Stimulated activated naive CD8-positive, alpha-beta T cell treated with anti-CD3 and anti-CD28 coated beads, Interleukin-15, Interleukin-2, amounts not matched to agents 100 ng/mL and 50 ng/mL, for 24 hours (primary cell): ENCODE results near the gene PTGFRN.
"Not testable (repeated sequence)": the region's sequence is repeated elsewhere in the genome, so short reads cannot be mapped to it uniquely, and the experiment has no call there.

Experiments used
- H3K27ac Mint-ChIP-seq: one replicate; pipeline ENCODE4 v1.8.0; 2021; ENCODE audit warnings: mild to moderate bottlenecking, mixed read lengths
- H3K27me3 Mint-ChIP-seq: one replicate; pipeline ENCODE4 v1.8.0; 2021; ENCODE audit warnings: mixed read lengths
- H3K36me3 Mint-ChIP-seq: one replicate; pipeline ENCODE4 v1.8.0; 2021; ENCODE audit warnings: low read depth, mixed read lengths
- H3K4me1 Mint-ChIP-seq: one replicate; pipeline ENCODE4 v1.8.0; 2021; ENCODE audit warnings: low read depth, mixed read lengths
- H3K4me3 Mint-ChIP-seq: one replicate; pipeline ENCODE4 v1.8.0; 2021; ENCODE audit warnings: mild to moderate bottlenecking, mixed read lengths
- H3K9me3 Mint-ChIP-seq: one replicate; pipeline ENCODE4 v1.8.0; 2021; ENCODE audit warnings: mixed read lengths

The PTGFRN gene

DNA sequence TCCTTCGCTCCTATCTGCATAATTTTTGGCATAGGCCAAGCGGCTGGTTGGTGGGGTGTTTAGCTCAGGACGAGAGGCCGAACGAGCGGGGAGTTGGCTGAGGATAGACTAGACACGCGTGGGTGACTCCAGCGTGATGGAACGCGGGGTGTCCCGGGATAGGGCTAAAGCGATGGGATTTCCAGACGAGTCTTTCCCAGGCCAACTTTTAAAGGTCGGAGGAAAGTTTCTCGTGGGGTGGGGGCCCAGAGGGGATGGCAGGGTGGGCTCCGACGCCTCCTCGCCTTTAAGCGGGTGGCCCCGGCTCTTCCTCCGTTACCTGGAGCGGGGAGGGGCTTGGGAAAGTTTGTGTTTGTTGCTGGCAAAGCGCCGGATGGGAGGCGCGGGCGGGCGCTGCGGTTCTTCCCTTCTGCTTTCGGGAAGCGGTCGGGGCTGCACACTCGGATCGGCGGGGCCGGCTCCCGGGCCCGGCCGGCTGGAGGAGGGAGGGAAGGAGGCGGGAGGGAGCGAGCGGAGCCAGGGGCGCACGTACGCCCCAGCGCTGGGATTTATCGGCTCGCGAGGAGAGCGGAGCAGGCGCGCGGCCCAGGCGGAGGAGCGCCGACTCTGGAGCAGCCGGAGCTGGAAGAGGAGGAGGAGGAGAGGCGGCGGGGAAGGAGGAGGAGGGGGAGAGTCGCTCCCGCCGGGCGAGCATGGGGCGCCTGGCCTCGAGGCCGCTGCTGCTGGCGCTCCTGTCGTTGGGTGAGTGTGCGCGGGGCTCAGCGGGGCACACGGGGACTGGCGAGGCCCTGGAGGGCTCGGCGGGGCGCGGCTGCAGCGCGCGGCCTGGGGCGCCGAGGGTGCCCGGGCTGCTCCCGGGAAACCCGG is at the start of gene PTGFRN:
Gene PTGFRN (plus strand): TSS at position 405 of the 867 bp plus-strand sequence. CDS start 288 bp downstream, at position 693.
- H3K4me3 Mint-ChIP-seq = peak within 1 kb of the TSS; percentile 76
- no peaks in the 10 kb centered on the region for H3K36me3 Mint-ChIP-seq
- H3K27ac Mint-ChIP-seq = peak within 1 kb of the TSS; percentile 76
- peaks cover 2% of the 10 kb centered on the region for H3K4me1 Mint-ChIP-seq
- H3K27me3 Mint-ChIP-seq = peaks cover 8% of the 10 kb centered on the region
- no peaks in the 10 kb centered on the region for H3K9me3 Mint-ChIP-seq

DNA sequence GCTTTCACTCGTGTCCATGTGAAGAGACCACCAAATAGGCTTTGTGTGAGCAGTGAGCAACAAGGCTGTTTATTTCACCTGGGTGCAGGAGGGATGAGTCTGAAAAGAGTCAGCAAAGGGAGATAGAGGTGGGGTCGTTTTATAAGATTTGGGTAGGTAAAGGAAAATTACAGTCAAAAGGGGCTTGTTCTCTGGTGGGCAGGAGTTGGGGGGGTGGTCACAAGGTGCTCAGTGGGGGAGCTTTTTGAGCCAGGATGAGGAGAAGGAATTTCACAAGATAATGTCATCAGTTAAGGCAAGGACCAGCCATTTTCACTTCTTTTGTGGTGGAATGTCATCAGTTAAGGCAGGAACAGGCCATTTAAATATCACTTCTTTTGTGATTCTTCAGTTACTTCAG is 49.5 kb upstream of the PTGFRN start:
- not testable (repeated sequence) for H3K9me3 Mint-ChIP-seq, H3K4me3 Mint-ChIP-seq, H3K27me3 Mint-ChIP-seq, H3K36me3 Mint-ChIP-seq, H3K27ac Mint-ChIP-seq, H3K4me1 Mint-ChIP-seq

DNA sequence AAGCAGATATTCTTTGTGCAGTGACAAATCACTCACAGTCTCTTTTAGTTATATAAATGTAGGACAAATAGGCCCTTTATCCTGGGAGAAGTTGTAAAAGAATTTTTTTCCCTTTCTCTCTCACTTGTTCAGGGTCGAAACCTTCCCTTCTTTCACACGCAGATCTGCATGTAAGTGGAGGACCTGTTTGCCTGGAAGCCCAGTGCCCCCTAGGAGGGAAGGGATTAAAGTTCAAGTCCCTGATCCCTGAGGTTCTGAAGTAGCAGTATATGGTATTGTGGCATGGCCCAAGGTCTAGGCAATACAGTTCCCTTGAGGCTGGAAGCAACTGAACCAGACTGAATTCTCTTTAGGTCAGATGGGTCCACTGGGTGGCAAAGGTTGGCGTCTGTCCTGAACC is 48.6 kb upstream of the PTGFRN start:
- H3K27ac Mint-ChIP-seq = no peak overlapping the region

DNA sequence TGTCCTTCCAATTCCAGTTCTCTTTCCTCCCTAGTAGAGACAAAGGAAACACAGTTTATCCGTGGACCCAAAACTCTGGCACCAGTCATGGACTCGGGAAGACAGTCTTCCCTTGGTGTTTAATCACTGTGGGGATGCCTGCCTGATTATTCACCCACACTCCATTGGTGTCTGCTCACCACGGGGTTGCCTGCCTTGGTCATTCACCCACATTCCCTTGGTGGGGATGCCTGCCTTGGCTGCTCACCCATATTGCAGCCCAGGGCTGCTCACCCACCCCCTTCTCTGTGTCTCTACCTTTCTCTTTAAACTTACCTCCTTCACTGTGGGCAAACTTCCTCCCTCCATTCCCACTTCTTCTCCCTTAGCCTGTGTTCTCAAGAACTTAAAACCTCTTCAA is 46.7 kb upstream of the PTGFRN start:
- H3K4me1 Mint-ChIP-seq, H3K36me3 Mint-ChIP-seq, H3K27ac Mint-ChIP-seq, H3K27me3 Mint-ChIP-seq, H3K4me3 Mint-ChIP-seq, H3K9me3 Mint-ChIP-seq: not testable (repeated sequence)

More for the DNA sequence above, 48.6 kb upstream of the PTGFRN start:
- Mint-ChIP-seq H3K4me3 (no peak overlapping the region), H3K4me1 (no peaks in the 10 kb centered on the region), H3K27me3 (no peaks in the 10 kb centered on the region), H3K36me3 (no peaks in the 10 kb centered on the region), H3K9me3 (no peaks in the 10 kb centered on the region)

DNA sequence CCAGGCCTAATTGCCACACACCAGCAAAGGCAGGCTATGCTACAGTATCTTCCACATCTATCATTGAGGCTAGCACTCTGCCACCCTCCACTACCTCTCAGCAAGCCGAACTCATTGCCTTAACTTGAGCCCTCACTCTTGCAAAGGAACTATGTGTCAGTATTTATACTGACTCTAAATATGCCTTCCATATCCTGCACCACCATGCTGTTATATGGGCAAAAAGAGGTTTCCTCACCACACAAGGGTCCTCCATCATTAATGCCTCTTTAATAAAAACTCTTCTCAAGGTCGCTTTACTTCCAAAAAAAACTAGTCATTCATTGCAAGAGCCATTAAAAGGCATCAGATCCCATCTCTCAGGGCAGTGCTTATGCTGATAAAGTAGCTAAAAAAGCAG is 43.2 kb upstream of the PTGFRN start:
- not testable (repeated sequence) for H3K4me3 Mint-ChIP-seq, H3K36me3 Mint-ChIP-seq, H3K27ac Mint-ChIP-seq, H3K27me3 Mint-ChIP-seq, H3K4me1 Mint-ChIP-seq, H3K9me3 Mint-ChIP-seq

DNA sequence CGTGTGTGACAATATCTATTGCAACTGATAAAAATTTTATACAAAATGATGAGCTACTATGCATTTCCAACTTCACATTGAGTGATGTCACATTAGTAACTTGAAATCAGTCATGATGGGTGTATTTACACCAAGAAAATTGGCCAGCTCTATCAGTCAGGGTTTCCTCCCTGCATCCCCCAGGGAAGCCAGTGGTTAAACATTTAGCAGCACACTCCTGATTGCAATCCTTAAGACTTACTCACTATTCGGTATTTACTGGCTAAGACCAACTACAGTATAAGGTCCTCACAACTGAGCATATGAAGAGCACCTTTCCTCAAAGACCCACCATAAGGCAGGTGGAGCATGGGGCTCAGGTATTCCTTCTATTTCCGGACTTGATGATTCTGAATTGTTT is 41.3 kb upstream of the PTGFRN start:
- no peak overlapping the region for H3K27ac Mint-ChIP-seq
- H3K27me3 Mint-ChIP-seq = no peaks in the 10 kb centered on the region
- no peaks in the 10 kb centered on the region for H3K9me3 Mint-ChIP-seq
- H3K4me1 Mint-ChIP-seq = peaks cover 3% of the 10 kb centered on the region
- no peak overlapping the region for H3K4me3 Mint-ChIP-seq
- H3K36me3 Mint-ChIP-seq = no peaks in the 10 kb centered on the region

DNA sequence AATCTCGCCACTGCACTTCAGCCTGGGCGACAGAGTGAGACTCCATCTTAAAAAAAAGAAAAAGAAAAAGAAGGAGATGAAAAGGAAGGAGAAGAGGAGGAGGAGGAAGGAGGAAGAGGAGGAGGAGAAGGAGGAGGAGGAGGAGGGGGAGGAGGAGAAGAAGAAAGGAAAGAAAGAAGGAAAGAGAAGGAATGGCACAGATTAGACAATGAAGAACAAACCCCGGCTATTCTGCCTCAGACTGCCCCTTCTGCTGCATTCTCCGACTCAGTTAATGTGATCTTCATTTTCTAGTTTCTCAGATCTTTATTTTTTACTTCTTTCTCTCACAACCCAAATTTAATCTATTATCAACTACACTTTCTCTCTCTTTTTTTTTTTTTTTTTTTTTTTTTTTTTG is 40.1 kb upstream of the PTGFRN start:
- Mint-ChIP-seq H3K9me3 (no peaks in the 10 kb centered on the region), H3K4me1 (peaks cover 14% of the 10 kb centered on the region), H3K4me3 (no peak overlapping the region), H3K27me3 (no peaks in the 10 kb centered on the region), H3K36me3 (no peaks in the 10 kb centered on the region), H3K27ac (no peak overlapping the region)

DNA sequence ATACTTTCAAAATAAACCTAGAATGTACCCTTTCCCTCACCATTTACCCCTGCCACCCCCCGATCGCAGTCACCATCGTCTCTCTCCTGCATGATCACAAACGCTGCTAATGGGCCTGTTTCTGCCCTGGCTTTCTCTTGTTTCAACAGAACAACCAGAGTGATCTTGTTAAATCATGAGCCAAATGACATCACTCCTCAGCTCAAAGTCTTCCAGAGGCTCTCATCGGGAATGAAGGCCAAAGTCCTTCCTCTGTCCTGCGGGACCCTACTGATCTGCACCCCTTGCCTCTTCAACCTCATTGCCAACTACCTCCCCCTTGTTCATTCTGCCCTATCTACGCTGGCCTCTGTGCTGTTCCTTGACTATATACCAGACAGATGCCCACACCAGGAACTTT is 39.4 kb upstream of the PTGFRN start:
- no peak overlapping the region for H3K27ac Mint-ChIP-seq
- H3K4me1 Mint-ChIP-seq = peaks cover 21% of the 10 kb centered on the region
- H3K9me3 Mint-ChIP-seq = no peaks in the 10 kb centered on the region
- no peaks in the 10 kb centered on the region for H3K36me3 Mint-ChIP-seq
- H3K27me3 Mint-ChIP-seq = no peaks in the 10 kb centered on the region
- H3K4me3 Mint-ChIP-seq = no peak overlapping the region

DNA sequence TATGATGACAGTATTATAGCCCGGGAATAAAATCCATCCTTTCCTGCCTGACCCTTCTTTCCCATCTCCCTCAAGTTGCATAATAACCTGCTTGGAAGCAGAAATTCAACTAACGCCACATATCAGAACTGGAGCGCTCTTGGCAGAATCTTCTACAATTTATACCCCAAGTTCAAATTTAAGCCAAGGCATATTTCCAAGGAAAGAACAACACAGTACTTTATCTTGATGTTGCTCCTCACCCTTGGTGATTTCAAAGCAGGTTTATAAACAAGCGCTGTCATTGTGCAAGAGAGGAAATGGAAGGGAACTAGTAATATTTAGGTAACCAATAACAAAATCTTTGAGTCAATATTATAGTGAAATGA is 38.0 kb upstream of the PTGFRN start:
- no peak overlapping the region for H3K27ac Mint-ChIP-seq
- no peak overlapping the region for H3K4me3 Mint-ChIP-seq

DNA sequence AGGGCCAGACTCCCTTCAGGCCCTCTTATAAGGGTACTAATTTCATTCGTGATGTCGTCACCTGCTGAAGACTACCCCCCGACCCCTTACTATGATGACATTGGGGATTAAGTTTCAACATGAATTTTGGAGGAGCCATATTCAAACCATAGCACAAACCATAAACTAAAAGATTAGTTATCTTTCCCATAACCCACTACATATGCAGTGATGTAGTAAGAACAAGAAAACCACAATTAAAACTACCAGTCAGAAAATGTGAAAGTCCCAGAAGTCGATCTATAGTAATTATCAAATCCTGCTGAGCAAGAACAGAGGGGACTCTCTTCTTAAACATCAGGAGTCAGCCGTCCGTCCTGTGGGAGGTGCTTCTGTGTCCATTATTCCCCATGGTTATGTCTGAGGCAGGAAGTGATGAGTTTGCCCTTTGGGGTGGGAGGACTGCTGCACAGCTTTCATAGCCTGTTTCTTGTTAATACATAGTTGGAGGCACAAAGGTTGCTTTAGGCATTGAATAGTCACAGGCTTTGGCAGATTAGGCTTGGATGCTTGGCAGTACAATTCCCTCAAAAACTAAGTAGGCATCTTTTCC is 35.9 kb upstream of the PTGFRN start:
- no peaks in the 10 kb centered on the region for H3K36me3 Mint-ChIP-seq
- H3K9me3 Mint-ChIP-seq = no peaks in the 10 kb centered on the region
- peaks cover 25% of the 10 kb centered on the region for H3K4me1 Mint-ChIP-seq
- no peak overlapping the region for H3K4me3 Mint-ChIP-seq
- H3K27me3 Mint-ChIP-seq = no peaks in the 10 kb centered on the region
- peak overlapping the region; percentile 2 for H3K27ac Mint-ChIP-seq

More for the DNA sequence above, 38.0 kb upstream of the PTGFRN start:
- no peaks in the 10 kb centered on the region for H3K27me3 Mint-ChIP-seq
- H3K4me1 Mint-ChIP-seq = peaks cover 25% of the 10 kb centered on the region
- no peaks in the 10 kb centered on the region for H3K9me3 Mint-ChIP-seq
- no peaks in the 10 kb centered on the region for H3K36me3 Mint-ChIP-seq

DNA sequence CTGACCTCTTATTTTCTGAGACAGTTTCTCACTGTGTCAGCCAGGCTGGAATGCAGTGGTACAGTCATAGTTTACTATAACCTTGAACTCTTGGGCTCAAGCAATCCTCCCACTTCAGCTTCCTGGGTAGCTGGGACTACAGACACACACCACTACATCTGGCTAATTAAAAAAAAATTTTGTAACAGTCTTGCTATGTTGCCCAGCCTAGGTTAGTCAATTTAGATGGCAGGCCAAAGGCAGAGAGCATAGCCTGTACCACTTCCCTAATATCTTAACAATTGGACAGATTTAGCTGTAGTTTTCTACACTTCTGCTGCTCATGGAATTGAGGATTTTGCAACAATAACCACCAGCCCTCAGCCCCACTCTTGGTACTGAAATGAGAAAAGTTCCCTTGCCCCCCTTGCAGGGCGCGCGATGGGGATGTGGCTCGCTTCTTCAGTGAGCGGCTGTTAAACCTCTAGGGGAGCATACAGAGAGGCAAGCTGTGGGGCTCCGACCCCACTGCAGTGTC is 34.9 kb upstream of the PTGFRN start:
- Mint-ChIP-seq H3K4me3 (no peak overlapping the region), H3K4me1 (peaks cover 25% of the 10 kb centered on the region), H3K36me3 (no peaks in the 10 kb centered on the region), H3K9me3 (no peaks in the 10 kb centered on the region), H3K27ac (no peak overlapping the region), H3K27me3 (no peaks in the 10 kb centered on the region)

DNA sequence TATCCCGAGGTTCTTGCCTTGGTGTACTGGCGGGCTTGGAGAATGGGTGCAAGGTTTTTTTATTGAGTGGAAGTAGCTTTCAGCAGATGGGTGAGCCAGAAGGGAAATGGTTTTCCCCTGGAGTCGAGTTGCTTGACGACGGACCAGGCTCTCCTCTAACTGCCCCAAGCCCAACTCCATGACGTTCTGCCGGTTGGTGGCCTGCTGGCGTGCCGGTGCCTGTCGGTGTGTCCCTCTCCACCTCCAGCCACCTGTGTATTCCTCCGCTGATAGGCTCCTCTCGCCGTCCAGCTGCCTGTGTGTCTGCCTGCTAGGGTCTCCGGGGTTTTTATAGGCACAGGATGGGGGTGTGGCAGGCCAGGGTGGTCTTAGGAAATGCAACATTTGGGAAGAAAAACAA is 34.3 kb upstream of the PTGFRN start:
- Mint-ChIP-seq H3K4me3 (no peak overlapping the region), H3K4me1 (peaks cover 25% of the 10 kb centered on the region), H3K36me3 (no peaks in the 10 kb centered on the region), H3K27me3 (no peaks in the 10 kb centered on the region), H3K27ac (no peak overlapping the region), H3K9me3 (no peaks in the 10 kb centered on the region)

DNA sequence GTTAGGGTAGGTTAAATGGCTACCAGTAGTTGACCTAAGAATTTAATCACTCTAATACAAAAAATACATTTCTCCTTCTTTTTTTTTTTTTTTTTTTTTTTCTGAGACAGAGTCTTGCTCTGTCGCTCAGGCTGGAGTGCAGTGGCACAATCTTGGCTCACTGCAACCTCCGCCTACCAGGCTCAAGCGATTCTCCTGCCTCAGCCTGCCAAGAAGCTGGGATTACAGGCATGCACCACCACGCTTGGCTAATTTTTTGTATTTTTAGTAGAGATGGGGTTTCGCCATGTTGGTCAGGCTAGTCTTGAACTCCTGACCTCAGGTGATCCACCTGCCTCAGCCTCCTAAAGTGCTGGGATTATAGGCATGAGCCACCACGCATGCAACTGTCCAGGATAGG is 33.8 kb upstream of the PTGFRN start:
- H3K9me3 Mint-ChIP-seq, H3K4me3 Mint-ChIP-seq, H3K27me3 Mint-ChIP-seq, H3K36me3 Mint-ChIP-seq, H3K27ac Mint-ChIP-seq: not testable (repeated sequence)
- H3K4me1 Mint-ChIP-seq = peaks cover 25% of the 10 kb centered on the region

DNA sequence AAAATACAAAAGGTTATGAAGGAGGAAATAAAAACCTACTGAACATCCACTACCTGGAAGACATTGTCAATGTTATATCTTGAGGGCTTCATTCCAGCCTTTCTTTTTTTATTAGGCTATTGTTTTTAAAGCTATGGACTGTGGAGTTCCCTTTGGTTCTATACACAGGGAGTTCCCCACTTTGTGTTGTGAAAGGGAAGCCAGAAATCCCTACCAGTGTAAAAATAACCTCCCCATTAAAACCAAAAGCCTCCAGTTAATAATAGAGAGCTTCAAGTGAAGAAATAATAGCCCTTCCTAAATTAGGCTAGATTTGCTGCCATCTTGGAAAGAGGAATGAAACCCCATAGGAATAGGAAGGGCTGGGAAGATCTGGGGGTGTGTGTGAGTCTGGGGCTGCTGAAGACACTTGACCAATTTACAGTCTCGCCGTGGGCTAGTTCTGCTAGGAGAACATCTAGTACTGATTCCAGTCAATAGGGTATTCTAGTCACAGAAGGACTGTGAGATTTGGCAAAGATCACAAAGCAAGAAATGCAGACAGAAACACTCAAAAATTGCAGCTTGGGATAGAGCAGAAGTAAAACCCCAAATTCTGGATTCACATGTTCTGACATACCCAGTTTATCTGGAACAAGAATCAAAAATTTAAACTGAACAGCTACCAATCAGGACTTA is 32.4 kb upstream of the PTGFRN start:
- Mint-ChIP-seq H3K4me1 (peaks cover 32% of the 10 kb centered on the region), H3K9me3 (no peaks in the 10 kb centered on the region), H3K27me3 (no peaks in the 10 kb centered on the region), H3K27ac (no peak overlapping the region), H3K36me3 (no peaks in the 10 kb centered on the region), H3K4me3 (no peak overlapping the region)

DNA sequence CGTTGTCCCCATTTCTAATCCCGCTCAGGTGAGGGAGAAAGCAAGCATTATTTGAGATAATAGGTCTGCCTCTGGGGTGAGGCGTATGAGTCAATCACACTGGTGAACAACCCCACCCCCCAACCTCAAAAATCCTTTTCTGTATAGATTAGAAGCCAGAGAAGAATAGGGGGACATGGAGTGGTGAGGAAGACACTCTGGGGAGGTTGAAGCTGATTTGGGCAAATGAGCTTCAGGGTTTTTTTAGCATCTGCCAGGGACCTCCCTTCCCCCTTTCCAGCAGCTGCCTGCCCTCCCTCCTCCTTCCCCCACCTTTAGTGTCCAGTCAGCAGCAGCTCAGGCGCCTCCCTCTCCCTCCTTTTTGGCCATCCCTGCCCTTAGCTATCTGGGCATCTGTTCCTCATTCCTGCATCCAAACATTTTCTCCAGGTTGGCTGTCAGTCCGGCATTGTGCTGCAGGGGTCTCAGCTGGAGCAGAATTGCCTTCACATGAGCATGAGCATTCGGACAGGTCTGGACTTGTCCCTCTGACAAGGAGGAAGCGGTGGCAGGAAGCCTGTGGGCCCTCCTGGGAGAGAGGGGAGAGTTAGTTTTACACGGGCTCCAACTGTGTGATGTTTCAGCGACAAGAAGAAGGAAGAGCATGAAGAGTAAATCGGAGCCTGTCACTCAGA is 30.8 kb upstream of the PTGFRN start:
- no peaks in the 10 kb centered on the region for H3K27me3 Mint-ChIP-seq
- no peak overlapping the region for H3K27ac Mint-ChIP-seq
- H3K4me1 Mint-ChIP-seq = peaks cover 23% of the 10 kb centered on the region
- no peak overlapping the region for H3K4me3 Mint-ChIP-seq
- H3K9me3 Mint-ChIP-seq = no peaks in the 10 kb centered on the region
- no peaks in the 10 kb centered on the region for H3K36me3 Mint-ChIP-seq
